H9 (cell line): Measurements from ENCODE around the gene NR3C2. TPM values are rescaled to one million over a fixed set of nuclear protein-coding genes. Genes with fewer than 3 reads are reported as not detected.

Experiments used
- DNase-seq: peaks from one replicate; pipeline ENCODE4 v3.0.0-alpha.2; 2017
- H2AFZ ChIP-seq: one replicate; pipeline ENCODE4 v1.6.1; 2013; ENCODE audit warnings: mild to moderate bottlenecking, low read length, control low read depth, moderate library complexity
- H2AK5ac ChIP-seq: 2 replicates; pipeline ENCODE4 v1.6.1; 2013; ENCODE audit warnings: low read length, control low read depth, mixed read lengths; ENCODE audit not compliant: insufficient read length
- H2BK120ac ChIP-seq: one replicate; pipeline ENCODE4 v1.6.1; 2013; ENCODE audit warnings: low read depth, mild to moderate bottlenecking, low read length, control low read depth, inconsistent platforms; ENCODE audit not compliant: poor library complexity, severe bottlenecking
- H2BK12ac ChIP-seq: 2 replicates; pipeline ENCODE4 v1.6.1; 2013; ENCODE audit warnings: low read length, control low read depth, mixed read lengths, low read depth; ENCODE audit not compliant: insufficient read length
- H2BK15ac ChIP-seq: 2 replicates; pipeline ENCODE4 v1.6.1; 2013; ENCODE audit warnings: low read depth, low read length, control low read depth
- H2BK20ac ChIP-seq: one replicate; pipeline ENCODE4 v1.6.1; 2013; ENCODE audit warnings: low read depth, mild to moderate bottlenecking, low read length, control low read depth, inconsistent platforms; ENCODE audit not compliant: poor library complexity, severe bottlenecking
- H2BK5ac ChIP-seq: 2 replicates; pipeline ENCODE4 v1.6.1; 2013; ENCODE audit warnings: low read length, control low read depth, mixed read lengths; ENCODE audit not compliant: insufficient read length
- H3K14ac ChIP-seq: 2 replicates; pipeline ENCODE4 v1.6.1; 2013; ENCODE audit warnings: low read length, control low read depth; ENCODE audit not compliant: insufficient read depth
- H3K18ac ChIP-seq: 2 replicates; pipeline ENCODE4 v1.6.1; 2013; ENCODE audit warnings: low read depth, mild to moderate bottlenecking, mixed read lengths, low read length, control low read depth; ENCODE audit not compliant: insufficient read length
- H3K23ac ChIP-seq: 2 replicates; pipeline ENCODE4 v1.6.1; 2013; ENCODE audit warnings: low read length, control low read depth, mixed read lengths, low read depth; ENCODE audit not compliant: insufficient read length
- H3K23me2 ChIP-seq: 2 replicates; pipeline ENCODE4 v1.6.1; 2013; ENCODE audit warnings: low read depth, mild to moderate bottlenecking, mixed read lengths, low read length, control low read depth; ENCODE audit not compliant: insufficient read length, poor library complexity, severe bottlenecking
- H3K27ac ChIP-seq: 2 replicates; pipeline ENCODE4 v1.5.1; 2013; ENCODE audit warnings: low read length, control low read depth, mixed read lengths, low read depth; ENCODE audit not compliant: insufficient read length
- H3K27me3 ChIP-seq: 2 replicates; pipeline ENCODE4 v1.6.1; 2013; ENCODE audit warnings: low read length, control low read depth, inconsistent platforms; ENCODE audit not compliant: insufficient read depth
- H3K4ac ChIP-seq: 2 replicates; pipeline ENCODE4 v1.6.1; 2013; ENCODE audit warnings: low read depth, mild to moderate bottlenecking, control low read depth, inconsistent platforms, low read length, moderate library complexity
- H3K4me1 ChIP-seq: 2 replicates; pipeline ENCODE4 v1.6.1; 2013; ENCODE audit warnings: low read length, control low read depth, inconsistent platforms; ENCODE audit not compliant: insufficient read depth
- H3K4me2 ChIP-seq: 2 replicates; pipeline ENCODE4 v1.6.1; 2013; ENCODE audit warnings: low read length, control low read depth, mixed read lengths; ENCODE audit not compliant: insufficient read length, insufficient read depth
- H3K56ac ChIP-seq: 2 replicates; pipeline ENCODE4 v1.6.1; 2013; ENCODE audit warnings: low read depth, mild to moderate bottlenecking, mixed read lengths, low read length, control low read depth; ENCODE audit not compliant: insufficient read length
- H3K79me1 ChIP-seq: 2 replicates; pipeline ENCODE4 v1.6.1; 2013; ENCODE audit warnings: low read depth, mild to moderate bottlenecking, moderate library complexity, low read length, control low read depth, inconsistent platforms; ENCODE audit not compliant: insufficient read depth, poor library complexity, severe bottlenecking
- H3K79me2 ChIP-seq: 2 replicates; pipeline ENCODE4 v1.6.1; 2013; ENCODE audit warnings: low read length, control low read depth, inconsistent platforms; ENCODE audit not compliant: insufficient read depth
- H3K9ac ChIP-seq: 2 replicates; pipeline ENCODE4 v1.6.1; 2013; ENCODE audit warnings: low read length, control low read depth, mixed read lengths; ENCODE audit not compliant: insufficient read length; ENCODE audit errors: extremely low read depth
- H3K9me3 ChIP-seq: one replicate; pipeline ENCODE4 v1.6.1; 2013; ENCODE audit warnings: low read depth, low read length, inconsistent platforms; ENCODE audit not compliant: control insufficient read depth
- H3T11ph ChIP-seq: one replicate; pipeline ENCODE4 v1.6.1; 2013; ENCODE audit warnings: mild to moderate bottlenecking, low read length, control low read depth, inconsistent platforms
- H4K20me1 ChIP-seq: one replicate; pipeline ENCODE4 v1.6.1; 2013; ENCODE audit not compliant: control insufficient read depth, insufficient read length, insufficient read depth
- H4K5ac ChIP-seq: 2 replicates; pipeline ENCODE4 v1.6.1; 2013; ENCODE audit warnings: low read depth, mild to moderate bottlenecking, mixed read lengths, low read length, control low read depth; ENCODE audit not compliant: insufficient read length
- H4K8ac ChIP-seq: replicated peaks from 2 replicates; pipeline ENCODE4 v1.6.1; 2013; ENCODE audit warnings: low read length, control low read depth, mixed read lengths, low read depth; ENCODE audit not compliant: insufficient read length
- H4K91ac ChIP-seq: 2 replicates; pipeline ENCODE4 v1.6.1; 2013; ENCODE audit warnings: low read depth, mild to moderate bottlenecking, moderate library complexity, mixed read lengths, low read length, control low read depth; ENCODE audit not compliant: insufficient read length
- H3K27ac Mint-ChIP-seq, 3 experiments: 2 replicates in 2 of 3; 3 replicates in 1 of 3; pipeline ENCODE4 v1.8.0; 2020 to 2021; ENCODE audit warnings: mixed read lengths in 3 of 3, mild to moderate bottlenecking in 1 of 3, moderate library complexity in 1 of 3
- H3K27me3 Mint-ChIP-seq: 2 replicates; pipeline ENCODE4 v1.8.0; 2021; ENCODE audit warnings: low read depth, mild to moderate bottlenecking, moderate library complexity, mixed read lengths
- H3K36me3 Mint-ChIP-seq, 3 experiments: 2 replicates in 2 of 3; 3 replicates in 1 of 3; pipeline ENCODE4 v1.8.0; 2020 to 2021; ENCODE audit warnings: low read depth in 3 of 3, mixed read lengths in 3 of 3; ENCODE audit not compliant: insufficient read depth in 1 of 3
- H3K4me1 Mint-ChIP-seq, 2 experiments: 2 replicates each; pipeline ENCODE4 v1.8.0; 2020; ENCODE audit warnings: mixed read lengths in 2 of 2
- H3K4me3 Mint-ChIP-seq, 2 experiments: 2 replicates in 1 of 2; 3 replicates in 1 of 2; pipeline ENCODE4 v1.8.0; 2020 to 2021; ENCODE audit warnings: mild to moderate bottlenecking in 2 of 2, mixed read lengths in 2 of 2, moderate library complexity in 1 of 2
- H3K9me3 Mint-ChIP-seq, 2 experiments: 2 replicates in 1 of 2; 3 replicates in 1 of 2; pipeline ENCODE4 v1.8.0; 2020; ENCODE audit warnings: mild to moderate bottlenecking in 2 of 2, mixed read lengths in 2 of 2, moderate library complexity in 1 of 2
- WGBS: extraction: QIAGEN DNeasy Blood & Tissue Kit; methylation state at CpG from one replicate; pipeline ENCODE4 v1.1.7; 2013; ENCODE audit warnings: missing lambda C conversion rate, low lambda C conversion rate, mixed read lengths; ENCODE audit not compliant: insufficient read length; ENCODE audit errors: extremely low coverage; 5-methylcytosine and 5-hydroxymethylcytosine counted together
- total RNA-seq: library from RNA; stranded (reverse); gene quantifications from 2 replicates; pipeline ENCODE4 v1.2.1, GENCODE V29; 2021
- TF ChIP-seq, protein P1 (sequence below): fragments of 200-600 bp; sonication (generic); conservative IDR thresholded peaks from 3 replicates; pipeline ENCODE4 v1.8.0; 2021; ENCODE audit warnings: antibody characterized with exemption, mild to moderate bottlenecking

Gene NR3C2
- total RNA-seq, 1 experiment from 2014 or later, result 1.4 TPM

GRCh38 chr4:148164557-148164956, 277.7 kb downstream of the NR3C2 start:
- no peaks in the 10 kb centered on the region for H3K4me1 ChIP-seq
- no peak overlapping the region for H2BK20ac ChIP-seq
- H3K14ac ChIP-seq, result no peak overlapping the region
- H3K79me2 ChIP-seq, result no peaks in the 10 kb centered on the region
- H4K20me1 ChIP-seq, result no peaks in the 10 kb centered on the region
- H3K4me3 Mint-ChIP-seq, result no peak overlapping the region
- no peaks in the 10 kb centered on the region for H3K9me3 ChIP-seq
- H3K27ac Mint-ChIP-seq, result no peak overlapping the region
- H4K8ac ChIP-seq, result no peak overlapping the region
- H3K4me1 Mint-ChIP-seq, result peaks cover 0 to 5% of the 10 kb centered on the region in 2 experiments; a peak in 2 of 4 replicates
- H3K23me2 ChIP-seq, result no peaks in the 10 kb centered on the region
- no peak overlapping the region for H3K27ac ChIP-seq
- no peaks in the 10 kb centered on the region for H3K27me3 Mint-ChIP-seq
- no peak overlapping the region for H3K18ac ChIP-seq
- H2AFZ ChIP-seq, result no peak overlapping the region
- no peak overlapping the region for H3K4me2 ChIP-seq
- no peak overlapping the region for H3K9ac ChIP-seq
- no peak overlapping the region for H2BK5ac ChIP-seq
- H4K5ac ChIP-seq, result no peak overlapping the region
- H3K23ac ChIP-seq, result no peak overlapping the region
- no peak overlapping the region for H3T11ph ChIP-seq
- no peaks in the 10 kb centered on the region for H3K27me3 ChIP-seq
- H2AK5ac ChIP-seq, result no peak overlapping the region
- no peak overlapping the region for H3K4ac ChIP-seq
- H2BK15ac ChIP-seq, result no peak overlapping the region
- H3K79me1 ChIP-seq, result no peaks in the 10 kb centered on the region
- H4K91ac ChIP-seq, result no peak overlapping the region
- no peak overlapping the region for H2BK120ac ChIP-seq
- DNase-seq, result no peak
- WGBS, result no CpG with 5 or more reads among the region's 2 CpGs
- no peaks in the 10 kb centered on the region for H3K9me3 Mint-ChIP-seq
- H2BK12ac ChIP-seq, result no peak overlapping the region
- no peak overlapping the region for H3K56ac ChIP-seq
- TF ChIP-seq, protein P1, sequence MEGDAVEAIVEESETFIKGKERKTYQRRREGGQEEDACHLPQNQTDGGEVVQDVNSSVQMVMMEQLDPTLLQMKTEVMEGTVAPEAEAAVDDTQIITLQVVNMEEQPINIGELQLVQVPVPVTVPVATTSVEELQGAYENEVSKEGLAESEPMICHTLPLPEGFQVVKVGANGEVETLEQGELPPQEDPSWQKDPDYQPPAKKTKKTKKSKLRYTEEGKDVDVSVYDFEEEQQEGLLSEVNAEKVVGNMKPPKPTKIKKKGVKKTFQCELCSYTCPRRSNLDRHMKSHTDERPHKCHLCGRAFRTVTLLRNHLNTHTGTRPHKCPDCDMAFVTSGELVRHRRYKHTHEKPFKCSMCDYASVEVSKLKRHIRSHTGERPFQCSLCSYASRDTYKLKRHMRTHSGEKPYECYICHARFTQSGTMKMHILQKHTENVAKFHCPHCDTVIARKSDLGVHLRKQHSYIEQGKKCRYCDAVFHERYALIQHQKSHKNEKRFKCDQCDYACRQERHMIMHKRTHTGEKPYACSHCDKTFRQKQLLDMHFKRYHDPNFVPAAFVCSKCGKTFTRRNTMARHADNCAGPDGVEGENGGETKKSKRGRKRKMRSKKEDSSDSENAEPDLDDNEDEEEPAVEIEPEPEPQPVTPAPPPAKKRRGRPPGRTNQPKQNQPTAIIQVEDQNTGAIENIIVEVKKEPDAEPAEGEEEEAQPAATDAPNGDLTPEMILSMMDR, result no peak
- H3K36me3 Mint-ChIP-seq, result no peaks in the 10 kb centered on the region
